GM18511 (cell line): ENCODE data around the gene SGCD.

ENCODE experiments used
- ATAC-seq: cut with Tn5 transposase; IDR thresholded peaks from one replicate; pipeline ENCODE4 v1.9.1; 2021; ENCODE audit warnings: mild to moderate bottlenecking, moderate library complexity; ENCODE audit not compliant: unreplicated experiment

Gene SGCD

DNA sequence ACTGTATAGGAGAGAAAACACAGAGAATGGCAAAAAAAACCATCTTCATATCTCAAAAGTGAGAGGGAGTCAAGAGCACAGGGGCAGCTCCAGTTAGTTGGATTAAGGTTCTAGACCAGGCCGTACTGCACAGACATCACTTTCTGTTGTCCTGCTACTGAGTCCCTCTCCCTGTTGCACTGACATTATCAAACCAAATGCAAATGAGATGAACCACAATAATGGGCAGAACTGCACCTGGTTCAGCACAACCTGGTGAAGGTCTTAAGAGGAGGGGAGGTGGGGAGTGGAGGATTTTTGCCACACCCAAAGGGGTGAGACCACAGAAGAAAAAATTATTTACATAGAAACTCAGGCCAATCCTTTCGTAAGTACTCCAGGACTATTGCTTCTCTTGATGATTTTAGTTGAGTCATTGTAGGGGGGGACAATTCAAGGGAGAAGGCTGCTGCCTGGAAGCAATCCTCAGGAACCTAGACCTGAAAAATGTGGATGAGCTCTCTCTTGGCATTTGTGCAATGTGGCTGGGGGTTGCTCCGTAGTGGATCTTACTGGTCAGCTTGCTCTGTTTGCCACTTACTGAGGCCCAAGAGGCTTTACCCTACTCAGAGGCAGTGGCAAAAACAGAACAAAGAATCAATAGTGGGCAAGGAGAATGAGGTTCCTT is 428.6 kb downstream of the SGCD start:
- ATAC-seq: no peak

DNA sequence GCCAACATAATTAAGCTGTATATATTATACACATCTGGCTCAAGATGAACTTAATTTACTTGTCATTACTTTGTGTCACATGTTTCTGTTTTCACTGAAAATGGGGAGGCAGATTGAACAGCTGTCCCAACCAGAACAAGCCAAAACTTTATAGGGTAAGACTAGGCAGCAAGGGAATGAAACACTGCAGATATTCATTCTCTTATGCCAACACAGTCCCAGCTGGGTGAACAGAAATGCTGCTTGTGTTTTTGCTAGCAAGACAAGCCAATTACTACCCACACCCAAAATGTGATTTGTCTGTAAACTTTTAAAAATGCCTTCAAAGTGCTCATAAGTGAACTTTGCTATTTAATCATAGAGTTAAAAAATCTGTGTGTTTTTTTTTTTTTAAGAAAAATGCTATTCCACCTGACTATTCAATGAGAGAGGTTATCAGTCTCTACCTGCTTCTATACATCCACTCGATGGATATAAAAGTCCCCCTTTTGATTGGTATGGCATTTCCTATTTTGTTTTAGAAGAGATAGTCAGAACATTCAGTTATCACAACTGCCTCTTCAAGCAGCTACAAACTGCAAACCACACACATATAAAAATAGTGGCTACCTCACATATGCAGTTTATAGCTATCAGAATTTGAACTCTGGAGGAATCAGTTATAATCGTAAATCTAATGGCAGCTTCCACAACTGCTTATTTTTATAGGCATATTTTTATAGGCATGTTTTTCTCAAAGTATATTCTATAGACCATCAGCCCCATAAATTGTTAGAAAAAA is 431.2 kb downstream of the SGCD start:
- no peak for ATAC-seq

DNA sequence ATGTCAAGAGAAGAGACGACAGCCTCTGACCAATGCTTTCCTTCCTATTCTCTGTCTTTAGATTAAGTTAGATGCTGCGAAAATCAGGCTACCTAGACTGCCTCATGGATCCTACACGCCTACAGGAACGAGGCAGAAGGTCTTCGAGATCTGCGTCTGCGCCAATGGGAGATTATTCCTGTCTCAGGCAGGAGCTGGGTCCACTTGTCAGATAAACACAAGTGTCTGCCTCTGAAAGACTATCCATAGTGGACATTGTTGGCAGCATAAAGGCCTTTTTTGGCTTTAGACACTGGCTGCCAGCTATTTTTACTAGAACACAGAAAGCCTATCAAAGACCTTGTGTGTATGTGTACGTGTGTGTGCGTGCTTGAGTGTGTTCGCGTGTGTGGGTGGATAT is 432.2 kb downstream of the SGCD start:
- no peak for ATAC-seq

DNA sequence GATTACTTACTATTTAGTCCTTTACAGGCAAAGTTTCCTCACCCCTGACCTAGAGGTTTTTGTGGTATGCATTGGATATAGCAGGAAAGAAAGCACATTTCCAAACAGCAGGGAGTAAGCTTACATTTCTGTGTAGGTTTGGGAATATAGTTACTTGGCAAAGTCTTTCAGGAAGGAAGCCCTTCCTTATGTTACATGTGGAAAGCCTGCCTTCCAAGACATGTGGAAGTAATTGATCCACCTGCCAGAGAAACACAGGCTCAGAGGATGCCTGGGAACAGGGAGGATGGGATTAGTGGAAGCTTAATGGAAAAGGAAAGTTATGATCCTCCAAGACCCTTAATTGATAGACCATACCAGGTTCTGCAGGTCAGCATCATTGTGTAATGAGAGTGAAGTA is 435.8 kb downstream of the SGCD start:
- ATAC-seq: no peak

DNA sequence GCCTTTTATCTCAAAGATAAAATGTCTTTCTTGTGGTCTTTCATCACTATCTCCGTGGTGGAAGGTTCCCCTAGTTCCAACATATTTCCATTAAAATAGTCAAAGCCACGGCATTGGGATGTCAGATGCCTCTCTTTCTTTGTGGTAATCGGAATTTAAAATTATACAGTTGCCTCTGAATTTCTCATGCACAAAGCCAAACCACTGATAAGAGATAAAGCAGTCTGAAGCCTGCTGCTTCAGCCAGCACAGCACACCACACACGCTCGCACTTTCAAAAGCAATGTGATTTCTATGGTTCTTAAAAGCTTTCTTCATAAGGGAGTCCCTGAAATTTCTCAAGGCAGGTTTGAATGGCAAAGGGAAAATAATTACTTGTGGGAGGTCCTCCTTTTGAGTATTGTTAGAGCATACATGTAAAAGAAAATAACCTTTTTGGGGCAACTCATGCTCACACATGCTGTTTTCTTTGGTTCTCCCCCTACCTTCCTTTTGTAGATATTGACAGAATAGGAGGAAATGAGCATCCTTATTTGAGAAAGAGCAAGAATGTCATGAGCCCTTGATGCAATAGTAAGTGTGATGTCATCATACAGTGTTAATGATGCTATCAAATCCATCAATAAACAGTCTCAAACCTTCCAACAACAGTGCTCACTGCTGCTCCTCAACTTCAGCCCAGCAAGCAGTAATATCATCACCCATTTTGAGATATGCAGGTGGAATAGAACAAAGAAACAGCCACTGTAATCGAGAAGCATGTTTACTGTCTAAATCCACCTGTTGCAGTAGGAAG is 437.4 kb downstream of the SGCD start:
- no peak for ATAC-seq

DNA sequence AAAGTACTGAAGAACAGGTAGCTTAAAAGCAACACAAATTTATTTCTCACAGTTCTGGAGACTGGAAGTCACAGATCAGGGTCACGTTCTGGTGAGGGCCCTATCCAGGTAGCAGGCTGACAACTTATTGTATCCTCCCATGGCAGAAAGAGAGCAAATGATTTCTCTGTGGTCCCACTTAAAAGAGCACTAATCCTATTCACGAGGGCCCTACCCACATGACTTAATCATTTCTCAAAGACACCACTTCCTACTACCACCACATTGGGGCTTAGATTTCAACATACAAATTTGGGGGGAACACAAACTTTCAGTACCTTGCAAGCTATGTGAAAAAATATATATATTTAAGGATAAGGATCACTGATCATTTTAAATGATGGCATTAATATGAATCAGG is 447.3 kb downstream of the SGCD start:
- ATAC-seq: no peak

DNA sequence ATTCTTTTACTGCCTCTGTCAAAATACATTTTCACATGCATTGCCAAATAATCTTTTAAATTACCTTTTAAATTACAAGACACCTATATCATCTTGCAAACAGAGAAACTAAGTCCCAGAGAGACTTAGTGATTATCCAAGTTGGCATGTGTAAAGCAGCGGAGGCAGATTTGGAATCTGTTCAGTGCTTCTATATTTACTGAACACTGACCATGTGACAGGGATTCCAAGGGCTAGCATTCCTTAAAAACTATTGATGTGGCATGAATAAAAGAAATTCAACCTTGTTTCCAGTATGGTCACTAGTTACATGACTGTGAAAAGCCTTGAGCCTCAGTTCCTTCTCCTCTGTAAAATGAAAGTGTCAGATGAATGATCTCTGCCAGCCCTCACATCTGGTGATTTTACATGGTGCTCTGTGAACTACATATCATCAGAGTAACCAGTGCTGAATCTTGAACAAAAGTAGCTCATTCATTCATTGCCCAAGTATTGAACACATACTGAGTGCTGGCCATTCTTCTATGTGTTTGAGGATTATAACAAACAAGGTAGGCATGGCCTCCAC is 451.3 kb downstream of the SGCD start:
- no peak for ATAC-seq

DNA sequence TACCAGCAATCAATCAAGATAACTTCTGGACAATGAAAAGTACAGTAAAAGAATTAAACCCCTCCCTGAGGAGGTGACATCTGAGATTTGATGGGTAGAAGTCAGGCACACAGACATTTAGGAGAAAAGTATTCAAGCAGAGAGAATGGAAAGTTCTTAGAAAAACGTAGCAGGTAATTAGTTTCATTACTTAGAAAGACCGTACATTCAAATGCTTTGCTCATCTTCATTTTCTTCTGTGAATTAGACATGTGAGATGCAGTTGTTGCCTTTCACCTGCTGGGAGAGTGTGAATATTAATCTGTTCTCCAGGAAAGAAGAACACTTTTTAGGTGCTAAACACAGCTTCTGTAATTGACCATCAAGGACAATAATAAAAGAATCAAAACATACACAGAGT is 451.8 kb downstream of the SGCD start:
- no peak for ATAC-seq

DNA sequence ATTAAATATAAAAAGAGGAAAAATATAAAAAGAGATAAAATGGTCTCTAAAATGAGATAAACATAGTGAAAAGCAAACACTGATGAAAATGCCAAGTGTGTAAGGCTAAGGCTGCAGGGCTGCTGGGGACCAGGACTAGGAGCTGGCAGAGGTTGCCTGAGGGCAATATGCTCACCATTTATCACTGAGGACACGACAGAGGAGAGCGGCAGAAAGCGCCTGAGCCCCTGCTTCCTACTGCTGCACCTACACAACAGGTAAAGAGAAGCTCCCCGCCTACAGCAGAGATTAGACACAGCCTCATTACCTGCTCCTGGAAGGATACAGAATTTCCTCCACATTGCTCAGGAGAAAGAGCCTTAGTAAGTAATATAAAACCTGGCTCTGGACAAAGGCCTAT is 452.5 kb downstream of the SGCD start:
- no peak for ATAC-seq

DNA sequence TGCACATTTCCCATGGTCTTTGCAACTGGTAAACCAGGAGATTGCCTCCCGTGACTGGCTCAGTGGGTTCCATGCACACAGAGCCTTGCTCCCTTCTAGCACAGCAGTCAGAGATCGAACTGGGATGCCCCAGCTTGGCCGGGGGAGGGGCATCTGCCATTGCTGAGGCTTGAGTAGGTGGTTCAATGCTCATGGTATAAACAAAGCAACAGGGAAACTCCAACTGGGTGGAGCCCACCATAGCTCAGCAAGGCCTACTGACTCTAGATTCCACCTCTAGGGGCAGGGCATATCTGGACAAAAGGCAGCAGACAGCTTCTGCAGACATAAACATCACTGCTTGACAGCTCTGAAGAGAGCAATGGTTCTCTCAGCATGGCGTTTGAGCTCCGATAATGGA is 456.1 kb downstream of the SGCD start:
- no peak for ATAC-seq

DNA sequence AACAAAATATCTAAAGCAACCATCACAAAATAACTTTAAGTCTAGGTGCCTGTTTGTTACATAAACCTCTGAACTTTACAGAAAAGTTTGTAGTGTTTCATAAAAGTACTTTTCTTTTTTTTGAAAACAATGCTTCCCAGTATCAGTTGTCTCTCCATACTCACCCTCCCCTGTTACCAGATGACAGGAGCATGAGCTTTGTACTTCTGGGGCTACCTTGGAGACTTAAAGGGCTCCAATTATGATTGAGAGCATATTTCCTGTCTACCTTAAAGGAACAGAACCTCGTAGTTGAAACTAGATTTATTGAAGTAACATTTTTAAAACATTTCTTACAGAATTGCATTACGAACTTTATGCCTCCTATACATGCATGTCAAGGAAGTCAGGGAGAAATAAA is 467.7 kb downstream of the SGCD start:
- ATAC-seq: no peak

DNA sequence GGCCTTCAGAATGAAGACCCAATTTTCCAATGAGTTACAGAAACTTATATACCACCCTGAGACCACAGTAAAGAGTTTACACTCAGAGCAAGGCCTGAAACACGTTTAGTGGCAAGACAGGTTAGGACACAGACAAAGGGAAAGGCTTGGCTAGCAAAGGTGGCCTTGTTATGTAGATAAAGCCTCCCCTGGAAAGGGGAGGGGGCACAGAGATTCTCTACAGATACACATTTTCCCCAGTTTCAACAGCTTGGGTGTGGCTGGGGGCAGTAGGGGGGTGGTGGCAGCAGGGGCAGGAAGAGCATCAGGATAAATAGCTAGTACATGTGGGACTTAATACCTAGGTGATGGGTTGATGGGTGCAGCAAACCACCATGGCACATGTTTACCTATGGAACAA is 471.2 kb downstream of the SGCD start:
- ATAC-seq: no peak

DNA sequence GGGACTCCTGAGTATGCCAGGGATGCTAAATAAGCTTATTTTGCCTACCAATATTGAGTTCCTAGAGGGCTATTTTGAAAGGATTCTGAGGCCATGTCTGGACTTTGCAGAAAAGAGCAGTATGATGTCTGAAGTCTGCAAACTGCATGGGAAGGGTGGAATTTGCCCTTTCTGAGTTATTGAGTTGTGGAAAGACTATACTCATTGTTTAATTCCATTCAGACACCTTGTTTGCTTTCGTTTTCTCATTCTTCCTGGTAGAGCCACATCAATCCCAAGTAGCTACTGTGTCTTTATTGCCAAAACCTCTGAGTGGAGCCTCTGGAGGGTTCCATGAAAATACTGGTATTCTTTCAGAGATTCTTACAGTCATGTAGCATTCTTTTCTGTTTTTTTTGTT is 472.2 kb downstream of the SGCD start:
- ATAC-seq: no peak

DNA sequence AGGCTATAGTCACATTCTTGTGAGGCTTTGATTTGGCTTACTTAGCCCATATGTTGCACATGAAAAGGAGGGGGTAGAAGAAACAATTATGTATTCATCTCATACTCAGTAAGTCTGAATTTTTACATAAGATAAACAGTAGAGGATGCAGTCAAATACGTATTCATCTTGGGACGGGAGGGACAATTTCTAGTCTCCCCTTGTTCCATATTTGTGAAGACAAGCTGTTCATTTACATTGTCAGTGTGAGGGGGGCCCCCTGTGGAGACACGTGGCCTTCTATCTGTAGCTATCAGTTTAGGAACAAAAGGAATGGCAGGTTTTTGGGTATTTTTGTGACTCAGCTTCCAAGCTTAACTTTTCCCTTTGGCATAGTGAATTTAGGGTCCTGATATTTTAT is 474.0 kb downstream of the SGCD start:
- no peak for ATAC-seq

DNA sequence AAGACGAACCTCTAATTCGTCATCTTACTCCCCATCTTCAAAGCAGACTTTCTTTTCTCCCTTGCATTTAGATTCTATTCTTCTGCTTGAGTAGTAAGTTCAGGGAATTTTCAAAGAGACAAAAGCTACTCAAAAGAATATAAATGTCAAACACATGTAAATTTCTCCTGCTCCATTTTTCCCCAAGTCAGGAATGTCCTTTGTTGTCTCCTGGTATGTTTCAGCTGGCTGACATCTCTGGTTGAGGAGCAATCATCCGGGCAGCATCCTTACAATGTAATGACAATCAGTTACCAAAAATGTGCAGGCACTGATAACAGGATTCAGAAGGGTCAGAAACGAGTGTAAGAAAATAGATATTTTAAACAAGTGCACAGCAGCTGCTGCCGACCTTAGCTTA is 475.5 kb downstream of the SGCD start:
- ATAC-seq: no peak

DNA sequence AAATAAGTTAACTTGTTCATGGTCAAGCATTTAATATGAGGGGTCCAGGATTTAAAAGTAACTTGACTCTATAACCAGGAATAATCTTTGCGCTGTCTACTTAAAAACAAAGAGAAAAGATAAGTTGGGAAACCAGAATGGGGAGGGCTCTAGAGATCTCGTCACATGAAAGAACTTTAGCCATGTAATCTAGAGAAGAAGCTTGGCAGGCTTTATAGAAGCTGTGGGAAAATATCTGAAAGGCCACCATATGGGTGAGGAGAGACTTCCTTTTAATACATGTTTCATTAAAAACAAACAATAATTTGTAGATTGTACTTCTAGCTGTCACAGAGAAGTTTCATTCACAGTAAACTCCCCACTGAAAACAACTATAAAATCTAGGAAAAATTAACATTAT is 476.4 kb downstream of the SGCD start:
- no peak for ATAC-seq

DNA sequence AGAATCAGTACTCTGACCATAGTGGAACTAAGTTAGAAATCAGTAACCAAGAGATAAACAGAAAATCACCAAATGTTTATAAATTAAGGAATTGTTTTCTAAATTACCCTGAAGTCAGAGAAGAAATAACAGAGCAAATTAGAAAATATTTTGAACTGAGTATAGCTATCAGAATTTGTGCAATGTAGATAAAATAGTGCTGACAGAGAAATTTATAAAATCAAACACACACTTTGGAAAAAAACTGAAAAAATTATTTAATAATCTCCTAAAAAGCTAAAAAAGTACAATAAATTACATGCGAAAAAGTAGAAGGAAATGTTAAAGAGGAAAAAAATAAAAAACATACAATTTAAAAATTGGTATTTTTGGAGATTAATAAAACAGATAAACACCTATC is 486.0 kb downstream of the SGCD start:
- ATAC-seq: no peak

DNA sequence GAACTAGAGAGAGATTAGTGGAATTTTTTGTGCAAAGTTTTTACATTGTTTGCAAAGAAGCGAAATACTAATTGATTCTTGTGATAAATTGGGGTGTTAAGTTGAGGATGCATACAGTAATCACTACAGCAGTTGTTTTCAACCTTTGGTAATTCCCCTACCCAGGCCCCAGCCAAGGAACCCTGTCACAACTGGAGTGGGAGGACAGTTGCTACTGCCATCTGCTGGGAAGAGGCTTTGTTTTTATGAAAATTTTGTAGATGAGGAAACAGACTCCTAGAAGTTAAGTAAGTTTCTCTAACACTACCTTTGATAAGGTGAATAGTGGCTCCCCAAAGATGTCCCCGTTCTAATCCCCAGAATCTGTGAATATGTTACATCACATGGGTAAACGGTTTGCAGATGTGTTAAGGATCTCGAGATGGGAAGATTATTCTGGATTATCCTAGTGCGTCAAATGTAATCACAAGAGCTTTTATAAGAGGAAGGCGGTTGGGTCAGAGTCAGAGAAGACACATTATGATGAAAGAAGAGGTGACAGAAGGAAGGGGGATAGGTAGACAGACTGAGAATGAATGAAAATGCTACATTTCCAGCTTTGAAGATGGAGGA is 489.1 kb downstream of the SGCD start:
- ATAC-seq: peak; percentile 80
